ENCODE measurements around the gene SLC37A4.
"Not testable (repeated sequence)": the region's sequence is repeated elsewhere in the genome, so short reads cannot be mapped to it uniquely, and the experiment has no call there.

The SLC37A4 gene

DNA sequence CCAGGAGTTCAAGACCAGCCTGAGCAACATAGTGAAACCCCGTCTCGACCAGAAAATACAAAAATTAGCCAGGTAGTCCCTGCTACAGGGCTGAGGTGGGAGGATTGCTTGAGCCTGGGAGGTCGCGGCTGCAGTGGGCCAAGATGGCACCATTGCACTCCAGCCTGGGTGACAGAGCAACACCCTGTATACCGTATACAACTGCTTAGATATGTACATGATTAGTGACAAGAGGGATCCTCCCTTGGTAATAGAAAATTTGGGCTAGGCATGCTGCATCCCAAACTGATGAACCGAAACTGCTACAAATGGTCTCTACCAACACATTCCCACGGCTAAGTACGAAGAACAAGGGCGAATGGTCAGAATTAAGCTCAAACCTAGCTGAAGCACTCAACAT, 12.2 kb upstream of the SLC37A4 start:
- no peak for DNase-seq (ENCODE audit: low read depth in 2 of 3, low spot score in 2 of 3)

DNA sequence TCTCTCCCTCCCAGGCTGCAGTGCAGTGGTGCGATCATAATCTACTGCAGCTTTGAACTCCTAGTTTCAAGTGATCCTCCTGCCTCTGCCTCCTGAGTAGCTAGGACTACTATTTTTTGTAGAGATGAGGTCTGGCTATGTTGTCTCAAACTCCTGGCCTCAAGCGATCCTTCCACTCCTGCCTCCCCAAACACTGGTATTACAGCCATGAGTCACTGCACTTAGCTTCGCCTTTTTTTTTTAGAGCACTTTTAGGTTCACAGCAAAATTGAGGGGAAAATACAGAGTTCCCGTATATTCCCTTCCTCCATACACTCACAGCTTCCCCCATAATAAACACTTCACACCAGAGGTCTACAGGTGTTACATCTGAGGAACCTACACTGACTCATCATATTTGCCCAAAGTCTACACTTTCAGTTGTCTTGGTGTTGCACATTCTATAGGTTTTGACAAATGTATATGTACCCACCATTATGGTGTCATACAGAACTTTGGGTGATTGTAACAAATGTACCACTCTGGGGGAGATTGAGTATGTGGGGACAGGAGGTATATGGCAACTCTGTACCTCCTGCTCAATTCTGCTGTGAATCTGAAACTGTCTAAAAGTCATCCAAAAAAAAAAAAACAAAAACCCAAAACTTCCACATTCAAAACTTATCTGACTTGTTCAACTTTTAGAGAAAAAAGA, 11.3 kb upstream of the SLC37A4 start:
- no peak for DNase-seq (ENCODE audit: low read depth in 2 of 3, low spot score in 2 of 3)

DNA sequence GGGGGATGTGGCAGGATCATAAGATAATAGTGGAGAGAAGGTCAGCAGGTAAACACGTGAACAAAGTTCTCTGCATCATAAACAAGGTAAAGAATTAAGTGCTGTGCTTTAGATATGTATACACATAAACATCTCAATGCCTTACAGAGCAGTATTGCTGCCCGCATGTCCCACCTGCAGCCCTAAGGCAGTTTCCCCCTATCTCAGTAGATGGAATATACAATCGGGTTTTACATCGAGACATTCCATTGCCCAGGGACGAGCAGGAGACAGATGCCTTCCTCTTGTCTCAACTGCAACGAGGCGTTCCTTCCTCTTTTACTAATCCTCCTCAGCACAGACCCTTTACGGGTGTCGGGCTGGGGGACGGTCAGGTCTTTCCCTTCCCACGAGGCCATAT, 8.8 kb upstream of the SLC37A4 start:
- not testable (repeated sequence) for DNase-seq (ENCODE audit: low read depth in 2 of 3, low spot score in 2 of 3)

DNA sequence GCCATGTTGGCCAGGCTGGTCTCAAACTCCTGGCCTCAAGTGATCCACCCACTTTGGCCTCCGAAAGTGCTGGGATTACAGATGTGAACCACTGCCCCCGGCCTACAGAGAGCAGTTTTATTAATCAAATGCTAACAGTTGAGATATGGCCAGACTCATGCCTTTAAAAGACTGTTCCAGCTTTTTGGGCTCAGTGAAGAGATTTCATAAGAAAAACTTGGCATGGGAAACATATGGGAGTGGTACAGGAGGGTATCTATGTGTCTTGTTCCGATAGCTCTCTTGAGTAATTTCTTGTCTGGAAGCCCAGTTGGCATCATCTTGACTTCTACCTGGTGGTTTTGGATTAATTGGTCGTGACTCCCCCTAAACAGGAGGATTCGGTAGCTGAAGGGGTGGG, 8.2 kb upstream of the SLC37A4 start:
- DNase-seq (ENCODE audit: low read depth in 2 of 3, low spot score in 2 of 3), result no peak

DNA sequence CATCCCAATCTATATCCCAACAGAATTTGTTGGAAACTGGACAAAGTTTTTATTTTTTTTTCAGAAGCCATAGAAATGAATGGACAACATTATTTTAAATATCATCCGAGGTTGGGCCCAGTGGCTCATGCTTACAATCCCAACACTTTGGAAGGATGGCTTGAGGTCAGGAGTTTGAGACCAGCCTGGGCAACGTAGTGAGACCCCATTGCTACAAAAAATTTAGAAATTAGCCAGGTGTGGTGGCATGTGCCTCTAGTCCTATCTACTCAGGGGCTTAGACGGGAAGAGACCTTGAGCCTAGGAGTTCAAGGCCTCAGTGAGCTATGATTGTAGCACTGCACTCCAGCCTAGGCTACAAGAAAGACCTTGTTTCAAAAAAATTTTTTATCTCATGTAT, 4.1 kb upstream of the SLC37A4 start:
- DNase-seq (ENCODE audit: low read depth in 2 of 3, low spot score in 2 of 3), result no peak

DNA sequence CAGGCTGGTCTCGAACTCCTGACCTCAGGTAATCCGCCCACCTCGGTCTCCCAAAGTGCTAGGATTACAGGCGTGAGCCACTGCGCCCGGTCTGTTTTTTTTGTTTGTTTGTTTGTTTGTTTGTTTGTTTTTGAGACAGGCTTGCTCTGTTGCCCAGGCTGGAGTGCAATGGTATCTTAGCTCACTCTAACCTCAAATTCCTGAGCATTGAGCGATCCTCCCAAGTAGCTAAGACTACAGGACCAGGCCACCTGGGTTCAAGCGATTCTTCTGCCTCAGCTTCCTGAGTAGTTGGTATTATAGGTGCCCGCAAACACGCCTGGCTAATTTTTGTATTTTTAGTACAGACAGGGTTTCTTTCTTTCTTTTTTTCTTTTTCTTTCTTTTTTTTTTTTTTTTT, 2.7 kb upstream of the SLC37A4 start:
- DNase-seq (ENCODE audit: low read depth in 2 of 3, low spot score in 2 of 3), result not testable (repeated sequence)

DNA sequence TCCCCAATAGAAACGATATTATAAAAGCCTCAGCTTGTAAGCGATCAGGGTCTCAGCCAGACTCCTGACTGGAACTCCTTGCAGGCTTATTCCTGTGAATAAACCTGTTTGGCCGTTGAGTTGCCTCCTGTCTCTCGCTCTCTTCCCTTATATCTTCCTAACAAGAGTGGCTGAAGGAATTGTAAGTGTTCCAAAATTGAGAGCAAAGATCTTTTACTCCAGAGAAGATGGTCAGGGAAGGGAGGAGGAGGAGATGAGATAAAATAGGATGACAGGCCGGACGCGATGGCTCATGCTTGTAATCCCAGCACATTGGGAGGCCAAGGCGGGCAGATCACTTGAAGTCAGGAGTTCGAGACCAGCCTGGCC, 1.2 kb upstream of the SLC37A4 start:
- DNase-seq (ENCODE audit: low read depth in 2 of 3, low spot score in 2 of 3), result no peak

DNA sequence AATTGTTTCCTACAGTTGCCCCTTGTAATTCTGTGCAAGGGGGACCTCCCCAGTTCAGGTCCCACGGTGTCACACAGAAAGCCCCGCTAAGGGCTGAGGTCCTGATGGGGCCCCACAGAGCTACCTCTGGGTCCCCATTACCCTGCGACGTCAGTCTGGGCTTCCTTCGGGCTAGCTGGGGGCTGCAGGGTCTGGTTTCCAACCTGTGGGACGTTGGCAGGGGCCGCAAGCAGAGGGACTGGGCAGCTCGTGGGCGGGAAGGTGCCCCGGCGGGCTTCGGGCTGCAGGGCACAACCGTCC, 698 bp downstream of the SLC37A4 start:
- DNase-seq (ENCODE audit: low read depth in 2 of 3, low spot score in 2 of 3), result peak in 2 of 3 experiments; percentile 17 to 27

DNA sequence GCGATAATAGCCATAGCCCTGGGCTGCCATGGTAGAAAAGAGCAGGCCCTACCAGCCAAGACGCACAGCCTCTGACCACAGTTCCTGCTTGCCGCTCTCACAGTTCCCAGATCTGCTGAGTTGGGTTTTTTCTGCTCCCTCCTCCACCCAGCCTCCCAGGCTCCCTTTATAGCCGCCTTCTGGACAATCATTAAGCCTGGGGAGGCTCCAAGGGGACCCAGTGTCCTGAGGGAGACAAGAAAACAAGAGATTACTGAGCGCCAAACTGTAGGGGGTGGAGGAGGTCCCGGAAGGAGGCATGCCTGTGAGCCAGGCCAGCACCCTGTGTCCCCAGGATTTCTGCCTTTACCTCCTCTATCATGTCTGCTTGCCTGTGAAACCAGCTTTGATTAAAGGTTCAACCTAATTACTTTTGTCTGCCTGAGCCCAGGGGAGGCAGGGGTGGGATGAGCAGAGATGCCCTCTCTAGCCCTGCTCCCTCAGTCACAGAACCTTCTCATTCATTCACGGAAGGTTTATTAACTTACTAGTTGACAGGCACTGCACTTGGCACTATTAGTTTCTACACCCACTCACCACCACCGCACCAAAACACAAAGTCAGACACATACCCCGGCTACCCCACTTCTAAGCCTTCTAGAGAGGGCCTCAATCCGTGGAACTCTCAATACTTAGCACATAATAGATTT, 1.2 kb downstream of the SLC37A4 start:
- no peak for DNase-seq (ENCODE audit: low read depth in 2 of 3, low spot score in 2 of 3)

DNA sequence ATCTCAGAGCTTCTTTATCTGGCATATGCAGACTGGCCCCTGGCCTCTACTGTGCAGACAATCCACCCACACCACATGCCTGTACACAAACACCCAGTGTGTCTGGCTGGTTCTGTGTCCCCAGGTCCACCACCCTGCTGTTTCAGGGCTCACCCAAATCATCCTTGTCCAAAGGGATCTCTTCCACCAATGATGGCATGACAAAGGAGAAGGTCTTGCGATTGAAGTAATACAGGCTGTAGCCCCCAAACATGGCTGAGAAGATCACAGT, 1.7 kb downstream of the SLC37A4 start:
- DNase-seq (ENCODE audit: low read depth in 2 of 3, low spot score in 2 of 3), result no peak

DNA sequence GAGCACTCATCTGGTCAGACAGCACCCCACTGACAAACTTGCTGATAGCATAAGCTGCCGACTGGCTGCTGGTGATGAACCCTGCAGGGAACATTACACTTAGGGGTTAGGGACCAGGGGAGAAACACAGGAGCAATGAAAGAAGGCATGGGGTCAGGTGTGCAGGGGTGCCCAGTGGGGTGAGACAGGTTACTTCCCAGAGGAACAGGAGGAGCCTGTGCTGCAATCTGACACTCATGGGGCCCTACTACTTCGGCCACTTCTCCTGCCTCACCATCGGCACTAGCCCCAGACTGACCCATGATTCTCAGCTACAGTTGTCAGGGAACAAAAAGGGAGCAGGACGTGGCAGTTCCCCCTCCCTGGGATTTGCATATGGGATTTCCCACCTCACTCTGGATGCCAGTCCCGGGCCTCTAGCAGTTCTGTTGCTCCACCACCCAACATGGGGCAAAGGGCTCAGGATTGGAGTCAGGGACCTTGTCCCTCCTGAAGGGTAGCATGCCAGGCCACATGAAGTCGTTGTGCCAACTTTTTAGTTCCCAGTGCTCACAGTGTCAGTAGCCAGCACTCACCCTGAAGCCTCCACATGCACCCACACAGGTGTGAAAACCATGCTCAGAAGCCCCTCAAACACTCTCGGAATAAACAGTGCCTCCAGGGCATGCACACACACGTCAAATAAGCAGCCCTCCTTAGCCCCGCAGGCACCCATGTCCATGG, 2.2 kb downstream of the SLC37A4 start:
- DNase-seq (ENCODE audit: low read depth in 2 of 3, low spot score in 2 of 3), result no peak

DNA sequence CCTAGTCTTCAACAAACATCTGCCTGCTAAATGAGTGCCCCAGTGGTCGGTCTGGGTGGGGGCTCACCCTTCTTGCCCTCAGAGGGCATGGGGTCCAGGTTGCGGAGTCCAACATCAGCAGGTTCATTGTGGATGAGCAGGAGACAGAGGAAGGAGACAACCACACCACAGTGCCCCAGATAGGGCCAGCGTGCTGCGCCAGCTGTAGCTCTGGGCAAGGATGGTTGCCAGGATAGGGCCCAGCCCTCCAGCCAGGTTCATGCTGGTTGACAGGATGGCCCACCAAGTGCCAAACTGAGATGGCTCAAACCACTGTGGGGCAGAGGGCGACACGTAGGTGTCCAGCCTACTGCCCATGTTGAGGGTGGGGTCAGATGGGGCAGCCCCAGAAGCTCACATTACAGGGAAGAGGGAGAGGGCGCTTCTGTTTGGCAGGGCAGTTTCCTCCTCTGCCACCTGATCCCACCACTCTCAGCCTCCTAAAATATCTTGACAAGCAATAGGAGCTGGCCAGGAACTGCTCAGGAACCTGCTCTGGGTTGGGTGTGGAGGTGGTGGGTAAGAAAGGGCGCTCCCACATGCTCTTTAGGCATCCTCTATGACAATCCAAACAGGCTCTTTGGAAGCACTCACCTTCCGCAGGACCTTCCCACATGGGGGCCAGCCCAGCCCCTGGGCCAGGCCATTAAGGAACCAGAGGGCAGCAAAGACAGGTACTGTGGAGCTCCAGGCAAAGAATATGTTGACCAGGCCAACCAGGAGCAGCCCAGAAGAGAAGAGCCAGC, 2.9 kb downstream of the SLC37A4 start:
- no peak for DNase-seq (ENCODE audit: low read depth in 2 of 3, low spot score in 2 of 3)

DNA sequence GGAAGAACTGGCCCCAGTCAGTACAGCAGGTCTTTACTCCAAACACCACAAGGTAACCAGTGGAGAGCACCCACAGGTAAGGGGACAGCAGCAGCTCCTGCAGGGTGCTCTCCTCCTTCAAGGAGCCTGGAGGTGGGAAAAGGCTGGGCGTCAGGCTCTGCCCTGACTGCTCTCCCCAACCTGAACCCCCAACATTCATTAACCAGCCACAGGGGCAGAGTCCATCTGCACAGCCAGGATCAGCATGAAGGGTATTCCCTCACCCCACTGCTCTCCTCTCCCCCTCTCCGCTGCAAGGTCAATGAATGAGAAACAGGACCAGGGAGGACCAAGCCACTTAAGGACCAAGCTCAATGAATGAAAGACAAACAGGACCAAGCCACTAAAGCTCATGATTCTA, 3.7 kb downstream of the SLC37A4 start:
- DNase-seq (ENCODE audit: low read depth in 2 of 3, low spot score in 2 of 3), result no peak

DNA sequence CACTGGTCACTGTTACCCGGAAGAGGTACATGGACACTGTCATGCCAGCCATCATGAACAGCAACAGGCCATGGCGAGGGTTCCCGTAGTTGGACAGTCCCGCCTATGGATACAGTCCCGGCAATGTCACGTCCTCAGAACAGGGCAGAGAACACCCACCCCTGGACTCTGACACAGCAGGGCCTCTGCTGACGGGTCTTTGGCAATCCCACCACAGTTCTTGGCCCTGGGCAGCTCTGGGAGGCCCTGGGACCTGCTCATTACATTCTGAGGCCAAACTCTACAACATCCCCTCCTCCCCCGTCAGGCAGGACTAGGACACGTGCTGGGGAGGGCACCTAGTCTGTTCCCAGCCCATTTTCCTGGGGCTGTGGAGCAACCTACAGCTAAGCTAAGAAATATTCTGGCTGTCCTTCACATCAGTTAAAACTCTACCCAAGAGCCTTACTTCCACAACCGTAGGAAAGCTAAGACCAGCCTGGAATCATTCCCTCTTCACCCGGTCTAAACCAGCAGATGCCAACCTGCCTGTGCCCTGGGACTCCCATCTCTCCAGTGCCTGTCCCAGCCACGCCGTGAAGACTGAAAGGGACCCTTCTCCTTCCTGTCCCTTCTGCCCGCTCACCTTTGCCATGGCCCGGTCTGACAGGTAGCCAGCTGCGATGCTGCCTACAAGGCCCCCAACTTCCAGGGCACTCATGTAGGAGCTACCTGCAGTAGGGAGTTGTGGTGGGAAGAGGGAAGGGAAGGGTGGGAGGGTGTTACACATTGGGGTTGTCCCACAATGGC, 4.5 kb downstream of the SLC37A4 start:
- no peak for DNase-seq (ENCODE audit: low read depth in 2 of 3, low spot score in 2 of 3)

DNA sequence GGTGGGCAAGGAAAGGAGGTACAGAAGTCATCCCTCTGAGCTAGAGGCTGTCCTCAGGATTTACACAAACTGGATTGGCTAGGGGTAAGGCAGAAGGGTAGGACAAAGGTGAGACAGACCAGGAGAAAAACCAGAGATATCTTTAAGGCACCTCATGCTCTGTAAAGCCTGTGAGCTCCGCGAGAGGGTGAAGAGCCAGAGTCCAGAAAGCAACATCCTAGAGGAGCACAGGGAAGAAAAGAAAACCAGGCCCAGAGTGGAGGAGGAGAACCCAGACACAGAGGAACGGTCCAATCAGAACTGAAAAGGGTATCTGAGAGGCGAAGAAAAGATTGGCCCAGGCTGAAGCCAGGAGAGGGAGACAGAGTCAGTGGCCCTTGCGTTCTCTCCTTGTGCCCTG, 5.1 kb downstream of the SLC37A4 start:
- DNase-seq (ENCODE audit: low read depth in 2 of 3, low spot score in 2 of 3), result no peak

DNA sequence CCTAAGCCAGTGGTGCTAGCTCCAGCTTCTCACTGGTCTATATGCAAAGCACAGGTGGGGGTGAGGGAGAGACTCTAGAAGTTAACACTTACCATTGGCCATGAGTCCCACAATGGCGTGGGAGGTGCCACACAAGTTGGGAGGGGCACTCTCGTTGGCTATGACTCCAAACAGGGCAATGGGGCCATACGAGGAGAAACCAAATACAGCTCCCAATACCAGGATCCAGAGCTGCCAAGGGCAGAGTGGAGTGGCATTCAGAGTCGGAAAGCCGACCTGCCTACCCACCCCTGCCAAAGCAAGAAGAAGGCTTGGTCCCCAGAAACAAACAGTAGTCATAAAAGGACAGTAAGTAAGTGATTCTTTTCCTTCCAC, 5.6 kb downstream of the SLC37A4 start:
- DNase-seq (ENCODE audit: low read depth in 2 of 3, low spot score in 2 of 3), result no peak

DNA sequence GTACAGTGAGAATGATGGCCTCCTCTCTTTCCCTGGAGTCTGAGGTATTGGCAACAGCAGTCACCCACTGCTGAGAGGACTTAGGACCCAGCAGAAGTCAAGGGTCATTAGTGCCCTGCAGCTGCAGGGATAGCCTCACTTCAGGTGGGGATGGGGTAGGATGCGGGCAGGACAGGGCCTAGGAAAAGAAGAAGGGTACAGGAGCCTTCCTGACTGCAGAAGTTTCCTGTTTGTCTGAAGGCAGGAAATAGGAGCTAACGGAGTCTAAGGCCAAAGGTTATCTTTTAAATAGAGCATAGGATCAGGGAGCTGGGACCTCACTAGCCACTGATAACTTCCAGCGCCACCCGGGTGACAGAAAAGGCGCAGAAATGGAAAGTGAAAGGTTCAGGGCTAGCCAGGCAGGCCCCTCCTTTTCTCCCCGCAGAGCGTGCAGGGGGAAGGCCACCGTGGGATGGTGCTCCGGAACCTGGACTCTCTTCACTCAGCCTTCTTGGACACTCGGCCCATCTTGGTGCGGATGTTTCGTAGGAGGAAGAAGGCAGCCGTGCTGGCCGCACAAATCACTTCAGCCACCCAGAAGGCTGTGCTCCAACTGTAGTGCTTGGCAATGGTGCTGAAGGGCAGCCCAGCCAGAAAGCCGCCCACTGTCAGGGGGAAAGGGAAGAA, 6.1 kb downstream of the SLC37A4 start:
- DNase-seq (ENCODE audit: low read depth in 2 of 3, low spot score in 2 of 3), result no peak

DNA sequence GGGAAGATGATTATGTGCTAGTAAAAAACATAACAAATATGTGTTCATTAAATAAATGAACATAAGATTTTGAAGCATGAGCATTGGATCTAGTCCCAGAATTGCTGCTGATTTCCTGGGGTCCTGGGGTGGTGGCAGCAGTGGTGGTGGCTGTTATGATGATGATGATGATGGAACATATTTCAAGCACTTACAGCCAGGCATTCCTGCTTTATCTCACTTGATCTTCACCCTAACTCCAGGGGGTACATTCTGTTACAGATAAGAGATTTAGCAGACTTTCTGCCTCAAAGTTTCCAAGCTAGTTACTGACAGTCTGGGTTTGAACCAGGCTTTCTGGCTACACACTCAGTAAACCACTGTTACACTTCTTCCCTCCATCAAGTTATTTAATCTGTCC, 6.9 kb downstream of the SLC37A4 start:
- no peak for DNase-seq (ENCODE audit: low read depth in 2 of 3, low spot score in 2 of 3)

DNA sequence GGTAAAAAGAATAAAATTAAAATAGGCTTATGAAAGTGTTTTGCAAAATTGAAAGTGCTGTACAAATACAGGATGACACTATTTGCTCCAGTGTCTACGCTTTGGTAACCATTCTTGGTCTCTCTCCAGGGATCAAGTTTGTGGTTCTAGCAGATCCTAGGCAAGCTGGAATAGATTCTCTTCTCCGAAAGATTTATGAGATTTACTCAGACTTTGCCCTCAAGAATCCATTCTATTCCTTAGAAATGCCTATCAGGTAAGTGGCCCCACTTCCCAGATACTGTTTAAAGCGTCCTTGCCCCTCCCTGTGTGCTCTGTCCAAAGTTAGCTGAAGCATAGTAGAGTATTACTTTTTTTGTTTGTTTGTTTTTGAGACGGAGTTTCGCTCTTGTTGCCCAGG, 9.0 kb downstream of the SLC37A4 start:
- DNase-seq (ENCODE audit: low read depth in 2 of 3, low spot score in 2 of 3), result no peak

DNA sequence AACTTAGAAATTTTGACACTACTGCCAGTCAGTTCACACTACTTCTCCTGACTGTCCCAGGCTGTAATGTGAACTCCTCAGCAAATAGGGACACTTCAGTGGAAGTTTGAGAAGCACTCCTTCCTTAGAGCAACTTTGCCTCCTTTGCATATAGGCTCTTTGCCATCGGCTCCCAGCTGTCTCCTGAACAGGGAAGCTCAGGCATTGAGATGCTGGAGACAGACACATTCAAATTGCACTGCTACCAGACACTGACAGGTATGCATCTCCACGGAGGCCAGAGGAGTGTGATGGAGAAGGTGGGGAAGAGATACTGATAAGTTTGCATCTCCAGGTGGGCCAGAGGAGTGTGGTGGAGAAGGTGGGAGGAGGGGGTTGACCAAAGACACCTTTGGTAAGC, 10.7 kb downstream of the SLC37A4 start:
- no peak for DNase-seq (ENCODE audit: low read depth in 2 of 3, low spot score in 2 of 3)

Measured in activated CD8-positive, alpha-beta memory T cell treated with anti-CD3 and anti-CD28 coated beads for 48 hours (primary cell).